Measurements from ENCODE around the gene TMEM229B.
A peak's percentile ranks its signal among the peaks of the same experiment; 100 is the strongest.

TMEM229B gene

DNA sequence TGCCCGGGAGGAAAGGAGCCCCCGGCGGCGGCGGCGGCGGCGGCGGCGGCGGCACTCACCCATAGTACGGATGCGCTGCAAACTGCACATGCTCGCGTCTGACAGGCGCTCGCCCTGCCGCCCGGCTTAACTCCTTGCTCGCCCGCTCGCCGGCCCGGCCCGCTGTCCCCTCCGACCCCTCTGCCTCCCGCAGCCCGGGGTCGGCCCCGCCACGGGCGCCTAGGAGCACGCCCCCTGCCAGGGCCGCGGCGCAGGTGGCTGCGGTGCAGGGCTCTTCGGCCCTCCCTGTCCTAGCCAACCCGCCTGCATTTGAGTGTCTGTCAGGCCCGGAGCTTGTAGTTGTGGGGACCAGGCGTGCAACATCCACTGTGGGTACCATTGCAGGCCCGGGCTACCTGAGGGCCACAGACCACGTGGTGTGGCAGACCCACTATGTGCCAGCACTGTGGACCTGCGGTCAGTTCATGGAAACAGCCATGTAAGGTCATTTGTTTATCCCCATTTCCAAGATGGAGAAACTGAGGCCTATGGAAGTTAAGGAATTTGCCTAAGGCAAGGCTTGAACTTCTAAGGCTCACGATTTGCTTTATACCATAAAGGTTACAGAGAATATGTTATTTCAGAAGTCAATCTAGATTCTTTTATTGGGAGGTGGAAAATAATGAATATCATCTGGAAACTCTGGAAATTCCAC, 27.0 kb upstream of the TMEM229B start:
- TF ChIP-seq, protein P1, sequence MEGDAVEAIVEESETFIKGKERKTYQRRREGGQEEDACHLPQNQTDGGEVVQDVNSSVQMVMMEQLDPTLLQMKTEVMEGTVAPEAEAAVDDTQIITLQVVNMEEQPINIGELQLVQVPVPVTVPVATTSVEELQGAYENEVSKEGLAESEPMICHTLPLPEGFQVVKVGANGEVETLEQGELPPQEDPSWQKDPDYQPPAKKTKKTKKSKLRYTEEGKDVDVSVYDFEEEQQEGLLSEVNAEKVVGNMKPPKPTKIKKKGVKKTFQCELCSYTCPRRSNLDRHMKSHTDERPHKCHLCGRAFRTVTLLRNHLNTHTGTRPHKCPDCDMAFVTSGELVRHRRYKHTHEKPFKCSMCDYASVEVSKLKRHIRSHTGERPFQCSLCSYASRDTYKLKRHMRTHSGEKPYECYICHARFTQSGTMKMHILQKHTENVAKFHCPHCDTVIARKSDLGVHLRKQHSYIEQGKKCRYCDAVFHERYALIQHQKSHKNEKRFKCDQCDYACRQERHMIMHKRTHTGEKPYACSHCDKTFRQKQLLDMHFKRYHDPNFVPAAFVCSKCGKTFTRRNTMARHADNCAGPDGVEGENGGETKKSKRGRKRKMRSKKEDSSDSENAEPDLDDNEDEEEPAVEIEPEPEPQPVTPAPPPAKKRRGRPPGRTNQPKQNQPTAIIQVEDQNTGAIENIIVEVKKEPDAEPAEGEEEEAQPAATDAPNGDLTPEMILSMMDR (conservative IDR thresholded peaks at IDR 0.05; ENCODE audit: low read length), result no peak
- peak overlapping the region; percentile 67 for H3K4me3 ChIP-seq (ENCODE audit: low read length)
- DNase-seq (ENCODE audit: low read depth), result no peak

DNA sequence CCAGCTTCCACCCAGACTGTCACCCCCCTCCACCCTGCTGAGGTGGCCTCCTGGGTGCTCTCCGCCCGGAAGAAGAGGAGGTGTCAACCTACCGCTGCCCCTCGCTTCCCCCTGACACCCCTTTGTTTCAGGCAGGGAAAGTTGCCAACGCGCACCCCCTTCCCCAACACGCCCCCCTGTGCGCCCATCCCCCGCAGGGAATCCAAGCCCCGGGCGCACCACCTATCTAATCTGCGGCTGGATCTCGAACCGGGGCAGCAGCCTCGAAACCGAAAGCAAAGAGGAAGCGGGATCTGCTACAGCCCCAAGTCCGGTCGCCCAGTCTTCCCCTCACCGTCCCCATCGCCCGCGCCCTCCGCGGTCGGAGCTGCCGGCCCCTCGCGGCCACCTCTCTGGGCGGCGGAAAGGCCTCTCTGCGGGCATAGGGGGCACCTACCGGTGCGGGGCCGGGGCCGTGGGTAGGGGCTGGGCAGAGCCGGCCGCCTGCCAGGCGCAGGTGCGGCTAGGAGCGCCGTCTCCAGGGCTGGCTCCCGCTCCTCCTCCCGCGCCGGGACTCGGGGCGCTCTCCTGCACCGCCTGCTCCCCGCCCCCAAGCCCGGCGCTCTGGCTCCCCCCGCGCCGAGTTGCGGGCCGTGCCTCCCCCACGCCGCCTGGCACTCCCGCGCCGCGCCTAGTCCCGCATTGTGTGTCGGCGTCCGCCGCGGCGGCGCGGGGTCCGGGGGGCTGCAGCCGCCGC, 26.3 kb upstream of the TMEM229B start:
- DNase-seq (ENCODE audit: low read depth), result peak; percentile 33
- H3K4me3 ChIP-seq (ENCODE audit: low read length), result peak overlapping the region; percentile 67
- TF ChIP-seq, protein P1 (conservative IDR thresholded peaks at IDR 0.05; ENCODE audit: low read length), result no peak

DNA sequence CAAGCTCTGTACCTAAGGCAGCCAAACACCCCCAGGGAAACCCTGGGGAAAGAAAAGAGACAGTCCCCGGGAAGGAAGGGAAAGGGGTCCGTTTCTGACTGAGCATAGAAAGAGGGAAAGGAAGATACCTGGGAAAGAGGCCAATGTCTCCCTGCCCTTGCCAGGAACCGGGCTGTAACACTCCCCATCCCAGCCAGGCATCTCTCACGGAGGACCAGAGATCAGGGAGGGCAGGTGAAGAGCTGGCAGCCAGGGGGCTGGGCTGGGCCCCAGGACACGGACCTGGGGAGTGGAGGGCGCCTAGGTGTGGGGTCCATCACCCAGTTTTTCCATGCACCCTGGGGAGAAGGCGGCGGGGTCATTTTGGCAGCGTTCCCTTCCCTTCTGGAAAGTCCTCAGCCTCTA, 25.7 kb upstream of the TMEM229B start:
- H3K4me3 ChIP-seq (ENCODE audit: low read length), result peak overlapping the region; percentile 67
- TF ChIP-seq, protein P1 (conservative IDR thresholded peaks at IDR 0.05; ENCODE audit: low read length), result no peak
- no peak for DNase-seq (ENCODE audit: low read depth)

DNA sequence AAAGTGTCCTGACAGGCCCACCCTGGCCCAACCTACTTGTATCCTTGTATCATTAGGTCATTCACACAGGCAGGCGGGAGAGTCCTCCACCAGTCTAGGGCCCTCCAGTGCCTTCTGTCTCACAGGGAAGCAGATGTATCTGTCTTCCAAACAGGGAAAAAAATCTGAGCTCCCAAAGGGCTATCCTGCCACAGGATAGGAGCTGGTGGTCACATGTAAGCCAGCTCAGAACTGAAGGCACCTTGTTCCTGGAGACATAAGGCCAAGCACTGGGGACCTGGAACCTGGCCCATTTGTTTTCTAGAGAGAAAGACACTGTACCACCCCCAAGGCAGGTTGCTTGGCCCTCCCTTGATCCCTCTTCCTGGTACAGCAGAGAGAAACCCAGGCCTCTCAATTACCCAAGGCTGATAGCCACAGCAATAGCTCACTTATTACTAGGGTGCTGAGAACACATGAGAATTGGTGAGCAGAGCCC, 25.1 kb upstream of the TMEM229B start:
- no peak for DNase-seq (ENCODE audit: low read depth)
- no peak overlapping the region for H3K4me3 ChIP-seq (ENCODE audit: low read length)
- TF ChIP-seq, protein P1 (conservative IDR thresholded peaks at IDR 0.05; ENCODE audit: low read length), result no peak

DNA sequence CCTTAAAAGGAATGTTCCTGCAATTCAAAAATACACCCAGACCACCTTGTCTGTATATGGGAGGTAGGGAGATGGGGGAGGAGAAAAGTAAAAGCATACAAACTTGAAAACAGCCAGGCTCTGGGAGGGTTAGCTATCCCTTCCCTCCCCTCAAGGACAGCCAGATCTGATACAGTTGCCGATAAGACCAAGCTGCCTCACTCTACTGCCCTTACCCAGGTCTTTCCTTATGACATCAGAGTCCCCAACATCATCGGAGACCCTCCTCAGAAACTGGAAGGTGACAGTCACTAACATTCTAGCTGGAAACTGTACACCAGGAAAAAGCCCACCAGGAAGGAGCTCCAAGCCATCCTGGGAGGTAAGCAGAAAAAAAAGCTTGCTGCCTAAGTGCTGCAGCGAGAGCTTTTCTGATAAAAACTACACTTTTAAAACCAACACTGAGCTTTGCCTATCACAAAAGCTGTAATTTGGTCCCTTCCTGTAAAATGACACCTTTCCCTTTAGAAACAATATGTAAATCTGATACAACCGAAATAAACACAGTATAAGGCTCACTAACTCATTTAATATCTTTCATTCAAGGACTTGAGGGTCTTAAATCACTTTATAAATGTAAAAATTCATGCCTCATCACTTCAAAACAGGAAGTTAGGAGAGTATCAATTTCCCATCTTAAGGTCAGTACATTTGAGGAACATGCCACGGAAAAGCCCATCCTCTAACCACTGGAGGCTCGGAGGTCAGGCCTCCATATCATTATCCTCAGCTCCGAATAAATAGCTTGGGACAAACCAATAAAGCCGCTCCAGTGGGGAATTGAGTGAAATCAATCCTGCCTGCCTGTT, 24.2 kb upstream of the TMEM229B start:
- TF ChIP-seq, protein P1 (conservative IDR thresholded peaks at IDR 0.05; ENCODE audit: low read length), result no peak
- no peak for DNase-seq (ENCODE audit: low read depth)
- no peak overlapping the region for H3K4me3 ChIP-seq (ENCODE audit: low read length)

DNA sequence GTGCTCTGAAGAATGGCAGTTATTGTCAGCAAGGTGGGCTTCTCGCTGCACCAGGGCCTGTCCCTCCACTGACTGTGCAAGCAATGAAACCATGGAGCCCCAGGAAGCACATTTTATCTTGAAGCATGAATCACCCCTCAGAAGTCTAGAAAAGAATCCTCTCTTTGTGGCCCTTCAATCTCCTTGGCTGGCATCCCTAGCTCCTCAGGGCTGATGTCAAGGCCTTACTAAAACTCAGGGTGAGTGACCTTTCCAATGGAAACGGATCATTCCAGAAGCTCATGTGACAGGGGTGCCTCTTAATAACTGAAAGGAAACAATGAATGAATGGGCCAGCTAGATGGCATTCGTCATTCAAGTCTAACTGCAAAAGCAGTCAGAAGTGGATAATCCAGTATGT, 22.3 kb upstream of the TMEM229B start:
- no peak overlapping the region for H3K4me3 ChIP-seq (ENCODE audit: low read length)
- no peak for DNase-seq (ENCODE audit: low read depth)
- TF ChIP-seq, protein P1 (conservative IDR thresholded peaks at IDR 0.05; ENCODE audit: low read length), result no peak
